Fibroblast of skin of scalp (primary cell): Measurements from ENCODE around the gene NUDT3.
"Not testable (repeated sequence)": the region's sequence is repeated elsewhere in the genome, so short reads cannot be mapped to it uniquely, and the experiment has no call there.

Source experiments
- DNase-seq: peaks from one replicate; pipeline ENCODE4 v3.0.0-alpha.2; 2013

NUDT3 gene

DNA sequence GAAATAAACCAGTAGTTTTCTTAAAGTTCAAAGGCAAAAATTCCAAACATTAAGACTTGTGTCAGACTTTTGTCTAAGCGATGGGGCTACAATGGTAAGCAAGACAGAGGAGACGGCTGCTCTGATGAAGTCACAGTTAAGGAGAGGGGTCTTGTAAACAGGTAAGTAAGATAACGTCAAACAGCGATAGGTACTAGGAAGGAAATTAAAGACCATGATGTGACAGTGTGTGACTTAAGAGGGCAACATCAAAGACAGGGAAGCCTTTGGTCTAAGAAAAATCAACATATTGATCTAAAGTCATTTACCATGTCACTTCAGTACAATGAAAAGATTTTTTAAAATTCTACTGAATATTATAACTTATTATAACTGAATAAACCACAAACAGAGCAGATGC is 23.1 kb downstream of the NUDT3 start:
- DNase-seq: no peak

DNA sequence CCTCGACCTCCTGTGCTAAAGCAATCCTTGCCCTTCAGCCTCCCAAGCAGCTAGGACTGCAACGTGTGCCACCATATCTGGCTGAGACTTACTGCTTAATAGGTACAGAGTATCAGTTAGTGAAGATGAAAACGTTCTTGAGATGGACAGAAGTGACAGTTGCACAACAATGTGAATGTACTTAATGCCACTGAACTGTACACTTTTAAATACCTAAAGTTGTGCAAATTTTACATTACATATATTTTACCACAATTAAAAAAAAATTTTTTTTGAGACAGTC is 25.9 kb downstream of the NUDT3 start:
- no peak for DNase-seq

DNA sequence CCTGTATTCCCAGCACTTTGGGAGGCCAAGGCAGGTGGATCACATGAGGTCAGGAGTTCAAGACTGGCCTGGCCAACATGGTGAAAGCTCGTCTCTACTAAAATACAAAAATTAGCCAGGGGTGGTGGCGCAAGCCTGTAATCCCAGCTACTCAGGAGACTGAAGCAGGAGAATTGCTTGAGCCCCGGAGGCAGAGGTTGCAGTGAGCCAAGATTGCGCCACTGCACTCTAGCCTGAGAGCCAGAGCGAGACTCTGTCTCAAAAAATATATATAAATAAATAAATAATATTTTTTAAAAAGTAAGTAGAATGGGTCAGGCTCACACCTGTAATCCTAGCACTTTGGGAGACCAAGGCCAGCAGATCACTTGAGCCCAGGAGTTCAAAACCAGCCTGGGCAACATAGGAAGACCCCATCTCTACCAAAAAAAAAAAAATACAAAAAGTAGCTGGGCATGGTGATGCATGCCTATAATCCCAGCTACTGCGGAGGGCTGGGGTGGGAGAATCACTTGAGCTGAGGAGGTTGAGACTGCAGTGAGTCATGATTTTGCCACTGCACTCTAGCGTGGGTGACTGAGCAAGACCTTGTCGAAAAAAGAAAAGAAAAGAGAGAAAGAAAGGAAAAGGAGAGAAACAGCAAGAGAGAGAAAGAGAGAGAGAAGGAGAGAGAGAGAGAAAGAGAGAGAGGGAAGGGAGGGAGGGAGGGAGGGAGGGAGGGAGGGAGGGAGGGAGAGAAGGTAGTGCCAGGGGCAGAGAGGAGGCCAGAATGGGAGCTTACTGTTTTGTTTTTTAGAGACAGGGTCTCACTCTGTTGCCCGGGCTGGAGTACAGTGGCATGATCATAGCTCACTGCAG is 26.5 kb downstream of the NUDT3 start:
- peak; percentile 66 for DNase-seq

DNA sequence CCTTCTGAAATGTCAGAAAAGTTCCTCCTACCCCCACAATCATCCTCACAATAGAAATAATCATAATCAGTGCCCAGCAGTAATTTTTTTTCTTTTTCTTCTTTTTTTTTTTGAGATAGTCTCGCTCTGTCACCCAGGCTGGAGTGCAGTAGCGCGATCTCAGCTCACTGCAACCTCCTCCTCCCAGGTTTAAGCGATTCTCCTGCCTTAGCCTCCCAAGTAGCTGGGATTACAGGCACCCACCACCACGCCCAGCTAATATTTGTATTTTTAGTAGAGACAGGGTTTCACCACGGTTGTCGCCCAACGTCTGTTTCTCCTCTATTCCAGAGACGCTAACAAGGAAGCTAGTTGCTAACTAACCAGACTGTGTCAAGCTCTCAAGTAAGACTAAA is 28.8 kb downstream of the NUDT3 start:
- not testable (repeated sequence) for DNase-seq

DNA sequence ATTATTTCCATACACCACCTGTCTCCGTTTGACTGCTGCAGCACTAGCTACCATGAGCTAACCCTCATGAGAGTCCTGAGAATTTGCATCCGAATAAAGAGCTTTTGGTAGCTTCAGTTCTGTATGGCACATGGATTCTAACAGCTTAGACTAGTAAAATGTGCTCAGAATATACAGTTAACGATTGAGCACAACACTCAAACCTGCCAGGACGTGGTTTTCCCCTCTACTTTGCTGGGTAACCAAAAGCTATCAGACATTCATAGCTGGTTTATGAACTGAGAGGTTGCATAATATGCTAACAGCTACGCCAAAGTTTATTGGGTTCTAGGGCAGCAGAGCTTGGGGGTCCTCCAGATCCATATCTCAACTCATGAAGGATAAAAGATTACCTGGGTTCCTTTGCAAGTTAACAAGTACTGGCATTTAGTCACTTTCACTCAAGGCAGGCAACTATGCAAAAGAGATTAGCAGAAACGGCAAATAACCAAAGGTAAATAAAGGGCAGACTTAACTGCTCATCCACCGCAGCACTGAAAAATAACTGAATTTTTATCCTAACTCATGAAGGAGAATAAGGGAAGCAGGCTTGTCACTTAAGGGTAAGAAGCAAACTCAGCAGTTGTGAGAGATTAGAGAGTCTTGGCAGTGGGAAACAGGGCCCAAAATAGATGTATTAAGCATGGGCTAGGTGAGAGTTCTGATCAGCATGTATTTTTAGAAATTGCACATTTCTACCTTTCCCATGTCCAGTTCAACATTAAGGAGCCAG is 29.4 kb downstream of the NUDT3 start:
- DNase-seq: no peak

DNA sequence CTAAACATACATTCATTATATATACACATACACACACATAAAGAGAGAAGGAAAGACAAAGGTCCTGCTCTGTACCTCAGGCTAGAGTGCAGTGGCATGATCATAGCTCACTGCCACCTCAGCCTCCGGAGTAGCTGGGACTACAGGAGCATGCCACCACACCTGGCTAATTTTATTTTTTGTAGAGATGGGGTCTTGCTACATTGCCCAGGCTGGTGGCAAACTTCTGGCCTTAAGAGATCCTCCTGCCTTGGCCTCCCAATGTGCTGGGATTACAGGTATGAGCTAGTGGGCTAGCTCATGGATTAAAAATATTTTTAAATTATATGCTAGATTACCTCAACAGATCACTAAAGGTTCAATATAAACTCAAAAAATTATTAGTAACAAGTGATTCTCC is 30.3 kb downstream of the NUDT3 start:
- no peak for DNase-seq

DNA sequence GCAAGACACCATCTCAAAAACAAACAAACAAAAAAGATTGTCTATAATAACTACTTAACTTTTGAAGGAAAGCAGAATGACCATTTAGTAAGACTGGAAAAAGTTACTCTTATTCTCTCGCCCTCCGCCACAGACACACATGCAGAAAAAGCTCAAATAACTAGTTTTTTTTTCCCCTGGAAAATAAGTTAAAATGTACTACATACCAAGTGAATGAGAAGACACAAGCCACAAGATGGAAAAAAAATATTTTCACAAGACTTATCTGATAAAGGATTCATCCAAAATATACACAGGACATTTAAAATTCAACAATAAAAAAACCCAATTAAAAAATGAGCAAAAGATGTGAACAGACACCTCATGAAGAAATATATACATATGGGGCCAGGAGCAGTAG is 31.9 kb downstream of the NUDT3 start:
- peak; percentile 82 for DNase-seq

DNA sequence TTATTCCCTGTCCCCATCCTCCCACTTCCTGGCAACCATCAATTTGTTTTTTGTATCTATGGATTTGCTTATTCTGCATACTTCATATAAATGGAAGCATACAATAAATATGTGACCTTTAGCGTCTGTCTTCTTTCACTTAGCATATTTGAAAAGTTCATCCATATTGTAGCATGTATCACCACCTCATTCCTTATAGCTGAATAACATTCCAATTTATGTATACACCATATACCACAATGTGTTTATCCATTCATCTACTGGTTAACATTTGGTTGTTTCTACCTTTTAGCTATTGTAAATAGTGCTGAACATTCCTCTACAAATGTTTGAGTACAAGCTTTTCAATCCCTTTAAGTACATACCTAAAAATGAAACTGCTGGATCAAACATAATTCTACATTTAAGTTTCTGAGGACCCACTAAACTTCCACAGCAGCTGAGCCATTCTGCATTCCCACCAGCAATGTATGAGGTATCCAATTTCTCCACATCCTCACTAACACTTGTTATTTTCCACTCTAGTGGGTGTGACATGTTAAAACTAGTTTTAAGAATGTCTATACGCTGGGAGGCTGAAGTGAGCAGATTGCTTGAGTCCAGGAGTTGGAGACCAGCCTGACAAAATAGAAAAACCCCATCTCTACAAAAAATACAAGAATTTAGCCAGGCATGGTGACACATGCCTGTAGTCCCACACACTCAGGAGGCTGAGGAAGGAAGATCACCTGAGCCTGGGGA is 32.9 kb downstream of the NUDT3 start:
- peak; percentile 64 for DNase-seq

DNA sequence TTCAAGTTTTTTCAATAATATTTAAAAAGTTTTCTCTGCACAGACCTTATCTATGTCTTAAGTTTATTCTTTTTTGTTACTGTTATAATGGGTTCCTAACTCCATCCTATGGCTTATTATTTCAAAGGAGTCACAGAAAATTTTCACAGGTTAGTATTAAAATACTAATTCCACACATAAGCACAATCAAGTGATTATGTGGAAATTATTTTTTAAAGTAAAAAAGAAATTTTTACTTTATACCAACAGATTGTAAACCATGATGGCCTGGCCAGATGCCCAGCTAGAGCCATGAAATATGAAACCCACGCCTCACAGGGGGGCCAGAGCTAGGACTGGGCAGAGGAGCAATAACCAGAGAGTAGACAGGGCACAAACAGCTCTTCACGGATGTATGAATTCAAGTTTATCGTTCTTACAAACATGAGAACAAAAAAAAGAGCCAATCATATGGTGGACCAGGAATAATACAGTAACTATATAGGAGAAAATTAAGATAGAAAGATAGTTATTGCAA is 34.0 kb downstream of the NUDT3 start:
- peak; percentile 79 for DNase-seq

DNA sequence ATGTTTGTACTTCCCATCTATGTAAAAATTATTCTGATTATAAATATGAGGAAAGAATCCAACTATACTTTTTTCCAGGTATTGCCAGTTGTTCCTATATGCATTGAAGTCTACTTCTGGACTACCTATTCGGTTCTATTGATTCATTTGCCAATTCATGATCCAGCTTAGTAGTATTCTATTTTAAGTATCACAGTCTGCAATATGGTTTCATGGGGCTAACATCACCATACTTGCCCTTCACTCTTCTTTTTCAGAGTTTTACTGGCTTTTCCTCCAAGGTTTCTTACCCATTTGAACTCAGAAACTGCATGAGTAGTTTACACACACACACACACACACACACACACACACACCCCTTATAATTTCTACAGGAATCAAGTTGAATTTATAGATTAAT is 34.5 kb downstream of the NUDT3 start:
- no peak for DNase-seq

DNA sequence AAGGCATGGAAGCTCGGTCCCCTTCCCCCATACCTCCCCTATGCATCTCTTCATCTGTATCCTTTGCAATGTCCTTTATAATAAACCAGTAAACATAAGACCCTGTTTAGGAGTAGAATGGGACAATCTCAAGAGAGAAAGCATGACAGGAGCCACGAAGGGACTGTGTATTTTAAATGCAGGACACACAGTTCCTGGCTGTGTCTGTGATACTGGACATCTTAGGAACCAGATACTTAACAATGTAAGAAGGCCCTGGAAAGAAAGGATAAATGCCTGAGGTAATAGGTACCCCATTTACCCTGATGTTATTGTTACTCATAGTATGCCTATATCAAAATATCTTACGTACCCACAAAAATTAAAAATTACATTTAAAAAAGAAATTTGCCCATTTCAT is 36.6 kb downstream of the NUDT3 start:
- DNase-seq: no peak

DNA sequence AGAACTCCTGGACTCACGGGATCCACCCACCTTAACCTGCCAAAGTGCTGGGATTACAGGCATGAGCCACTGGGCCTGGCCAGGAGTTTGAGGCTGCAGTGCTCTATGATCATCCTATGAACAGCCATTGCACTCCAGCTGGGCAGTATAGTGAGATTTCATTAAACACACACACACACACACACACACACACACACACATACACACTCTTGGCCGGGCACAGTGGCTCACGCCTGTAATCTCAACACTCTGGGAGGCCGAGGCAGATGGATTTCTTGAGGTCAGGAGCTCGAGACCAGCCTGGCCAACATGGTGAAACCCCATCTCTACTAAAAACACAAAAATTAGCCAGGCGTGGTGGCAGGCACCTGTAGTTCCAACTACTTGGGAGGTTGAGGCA is 38.2 kb downstream of the NUDT3 start:
- DNase-seq: not testable (repeated sequence)

DNA sequence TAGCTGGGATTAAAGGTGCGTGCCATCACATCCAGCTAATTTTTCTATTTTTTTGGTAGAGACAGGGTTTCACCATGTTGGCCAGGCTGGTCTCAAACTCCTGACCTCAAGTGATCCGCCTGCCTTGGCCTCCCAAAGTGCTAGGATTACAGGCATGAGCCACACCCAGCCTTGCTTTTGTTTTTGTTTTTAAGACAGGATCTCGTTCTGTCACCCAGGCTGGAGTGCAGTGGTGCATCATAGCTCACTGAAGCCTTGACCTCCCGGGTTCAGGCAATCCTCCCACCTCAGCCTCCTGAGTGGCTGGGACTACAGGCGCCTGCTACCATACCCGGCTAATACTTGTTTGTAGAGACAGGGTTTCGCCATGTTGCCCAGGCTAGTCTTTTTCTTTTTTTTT is 38.9 kb downstream of the NUDT3 start:
- not testable (repeated sequence) for DNase-seq

DNA sequence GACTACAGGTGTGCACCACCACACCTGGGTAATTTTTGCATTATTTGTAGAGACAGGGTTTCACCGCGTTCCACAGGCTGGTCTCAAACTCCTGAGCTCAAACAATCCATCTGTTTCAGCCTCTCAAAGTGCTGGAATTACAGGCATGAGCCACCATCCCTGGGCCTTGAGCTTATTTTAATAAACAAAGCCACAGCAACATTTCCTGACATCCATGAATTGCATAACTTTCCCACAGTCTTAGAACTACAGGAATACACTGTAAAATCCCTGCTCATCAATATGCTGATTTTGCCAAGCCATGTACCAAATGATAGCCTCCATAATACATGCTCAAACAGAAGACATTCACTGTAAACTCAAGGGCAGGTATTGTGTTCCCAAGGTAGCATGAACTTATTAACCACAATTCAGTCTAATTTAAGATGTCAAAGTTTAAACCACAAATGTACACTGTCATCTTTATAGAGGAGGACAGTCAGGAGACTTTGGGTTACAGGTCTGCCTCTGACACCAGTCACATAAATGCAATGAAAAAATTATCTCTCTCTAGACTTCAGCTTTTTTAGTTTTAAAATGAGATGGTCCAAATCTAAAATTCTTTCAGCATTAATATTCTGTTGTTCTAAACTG is 40.0 kb downstream of the NUDT3 start:
- DNase-seq: peak; percentile 48

DNA sequence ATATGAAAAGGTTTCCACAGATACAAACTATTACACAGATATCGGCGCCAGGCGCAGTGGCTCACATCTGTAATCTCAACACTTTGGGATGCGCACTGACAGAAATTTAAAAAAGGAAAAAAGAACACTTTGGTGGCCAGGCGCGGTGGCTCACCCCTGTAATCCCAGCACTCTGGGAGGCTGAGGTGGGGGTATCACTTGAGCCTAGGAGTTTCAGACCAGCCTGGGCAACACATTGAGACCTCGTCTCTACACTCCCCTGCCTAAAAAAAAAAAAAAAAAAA is 41.6 kb downstream of the NUDT3 start:
- DNase-seq: no peak

DNA sequence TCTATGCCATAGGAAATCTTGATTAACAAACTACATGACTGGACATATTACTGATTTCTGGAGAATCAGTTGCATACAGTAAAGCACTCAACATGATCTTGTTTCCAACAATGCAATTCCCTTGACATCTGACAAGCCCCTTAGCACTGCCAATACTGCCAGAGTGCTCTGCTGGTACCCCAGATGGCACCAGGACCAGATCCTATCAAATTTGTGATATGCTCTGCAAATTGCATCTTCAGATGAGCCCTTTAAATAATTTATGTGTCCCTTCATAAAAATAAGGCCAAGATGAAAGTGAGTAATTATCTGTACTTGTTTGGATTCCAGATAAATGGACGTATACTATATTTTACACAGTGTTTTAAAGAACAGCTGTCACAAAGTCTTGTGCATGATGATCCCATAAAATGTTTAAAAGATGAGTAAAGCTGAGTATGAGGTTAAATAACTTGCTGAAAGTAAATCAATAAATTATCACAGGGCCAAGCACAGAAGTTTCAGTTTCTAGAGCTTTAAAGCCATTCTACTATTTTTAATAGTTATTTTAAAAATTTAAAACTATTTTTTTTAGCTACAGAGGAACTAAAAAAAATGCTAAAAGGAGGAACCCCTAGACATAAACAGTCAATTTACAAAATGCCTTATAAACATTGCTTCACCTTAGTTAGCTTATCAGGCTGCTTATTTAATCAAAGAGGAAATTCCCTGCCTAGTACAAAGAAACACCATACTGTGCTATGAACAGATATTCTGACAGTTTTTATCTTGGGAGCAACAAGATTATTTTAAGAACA is 42.1 kb downstream of the NUDT3 start:
- DNase-seq: no peak

DNA sequence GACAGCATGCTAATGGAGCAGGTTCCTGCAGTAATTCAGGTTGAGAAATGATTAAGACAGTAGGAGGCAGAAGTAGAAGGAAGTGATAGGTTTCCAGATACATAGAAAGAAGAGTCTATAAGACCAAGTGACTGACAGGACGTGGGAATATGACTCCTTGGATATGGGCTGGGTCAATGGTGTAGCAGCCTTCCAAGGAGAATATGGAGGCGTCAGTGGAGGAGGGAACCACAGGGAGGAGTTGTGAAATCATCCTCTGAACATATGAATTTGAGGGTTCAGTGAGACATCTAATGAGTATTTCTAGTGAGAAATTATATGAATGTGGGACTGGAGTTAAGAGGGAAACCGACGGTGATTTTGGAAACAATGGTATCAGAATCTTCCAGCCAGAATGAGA is 43.3 kb downstream of the NUDT3 start:
- DNase-seq: no peak

DNA sequence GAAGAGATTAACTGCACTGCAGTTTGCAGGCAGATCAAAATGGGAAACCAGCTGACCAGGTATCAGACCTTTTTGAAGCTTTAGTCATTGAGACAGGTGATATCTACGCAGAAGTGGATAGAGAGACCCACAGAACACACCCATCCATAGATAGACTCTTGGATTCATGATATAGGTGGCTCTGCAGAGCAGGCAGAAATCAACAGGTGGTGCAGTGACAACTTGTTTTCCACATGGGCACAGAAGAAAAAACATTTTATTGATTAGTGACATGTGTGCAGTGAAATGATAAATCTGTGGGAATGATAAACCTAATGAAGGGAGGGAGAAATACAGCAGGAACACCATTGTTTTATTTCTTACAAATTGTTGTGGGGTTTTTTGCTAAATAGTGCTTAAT is 45.2 kb downstream of the NUDT3 start:
- DNase-seq: no peak

DNA sequence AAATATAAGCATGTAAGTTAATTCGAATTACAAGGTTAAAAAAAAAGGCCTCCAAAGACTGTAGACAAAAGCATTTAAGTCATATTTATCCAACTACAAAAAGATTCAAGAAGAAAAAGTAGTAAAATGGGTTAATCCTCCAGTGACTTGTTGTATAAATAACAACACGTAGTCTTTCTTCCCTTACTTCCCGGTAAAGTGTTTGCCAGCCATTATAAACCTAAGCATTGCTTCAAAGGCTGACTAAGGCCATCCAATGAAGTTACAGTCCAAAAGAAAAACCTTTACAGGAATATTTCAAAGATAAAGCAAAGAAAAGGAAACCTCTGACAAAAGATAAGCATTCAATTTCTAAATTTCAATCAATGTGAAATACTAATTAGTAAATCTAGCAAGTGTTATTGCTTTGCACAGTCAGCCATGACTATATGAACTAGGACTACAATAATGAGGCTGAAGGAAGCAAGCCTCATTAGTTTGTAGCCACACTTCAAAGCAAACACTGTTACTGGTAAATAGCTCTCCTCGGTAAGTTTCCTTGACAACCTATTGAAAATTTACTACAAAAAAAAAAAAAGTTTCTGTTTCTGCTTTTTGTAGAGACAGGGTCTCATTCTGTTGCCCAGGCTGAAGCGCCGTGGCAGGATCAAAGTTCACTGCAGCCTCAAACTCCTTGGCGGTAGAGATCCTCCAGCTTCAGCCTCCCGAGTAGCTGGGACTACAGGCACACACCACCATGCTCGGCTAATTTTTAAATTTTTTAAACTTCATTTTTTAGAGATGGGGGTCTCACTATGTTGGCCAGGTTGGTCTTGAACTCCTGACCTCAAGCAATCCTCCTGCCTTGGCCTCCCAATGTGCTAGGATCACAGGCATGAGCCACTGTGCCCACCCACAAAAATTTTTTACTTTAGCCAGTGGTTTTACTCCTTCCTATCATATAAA is 46.0 kb downstream of the NUDT3 start:
- no peak for DNase-seq

DNA sequence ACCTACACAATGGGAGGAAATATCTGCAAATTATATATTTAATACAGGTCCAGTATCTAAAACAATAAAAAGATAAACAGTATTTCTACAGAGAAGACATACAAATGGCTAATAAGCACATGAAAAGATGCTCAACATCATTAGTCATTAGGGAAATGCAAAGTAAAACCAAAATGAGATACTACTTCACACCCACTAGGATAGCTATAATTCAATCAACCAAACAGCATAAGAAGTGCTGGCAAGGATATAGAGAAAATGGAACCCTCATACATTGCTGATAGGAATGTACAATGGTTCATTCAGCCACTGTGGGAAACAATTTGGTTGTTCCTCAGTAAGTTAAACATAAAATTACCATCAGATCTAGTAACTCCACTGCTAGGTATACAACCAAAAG is 48.7 kb downstream of the NUDT3 start:
- DNase-seq: no peak

DNA sequence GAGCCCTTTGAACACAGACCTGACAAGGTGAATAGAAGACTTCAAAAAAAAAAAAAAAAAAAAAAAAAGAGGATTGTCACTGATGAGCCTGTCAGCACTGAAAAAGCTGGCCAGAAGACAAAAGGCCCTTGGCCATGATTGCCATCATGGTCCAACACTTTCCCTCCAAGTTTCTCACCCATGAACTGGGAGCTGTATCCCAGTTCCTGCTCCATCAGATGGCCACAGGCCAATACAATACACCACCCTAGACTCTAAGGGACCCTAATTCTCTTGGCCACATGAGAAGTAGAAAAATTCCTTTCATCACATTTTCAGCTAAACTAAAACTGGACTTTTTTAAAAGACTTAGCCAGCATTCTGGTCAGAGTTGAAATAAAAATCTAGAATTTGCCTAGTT is 50.2 kb downstream of the NUDT3 start:
- no peak for DNase-seq
